Spleen (tissue), 7 donors: ENCODE data around the gene GOLGA6B.

Experiments used
- POLR2A ChIP-seq, 3 donors: fragments of 450-650 bp; IDR thresholded peaks; one replicate each; pipeline ENCODE4 v1.5.1; 2017; ENCODE audit warnings: antibody characterized with exemption in 3 of 3, mild to moderate bottlenecking in 1 of 3
- POLR2AphosphoS5 ChIP-seq, 3 donors: sonication (generic); formaldehyde crosslinking; IDR thresholded peaks; one replicate each; pipeline ENCODE4 v1.5.1; 2017; ENCODE audit warnings: antibody characterized with exemption in 3 of 3
- TF ChIP-seq, protein P1 (sequence below), 11 experiments: fragments of 200-600 bp in 7 of 11; fragments of 450-650 bp in 4 of 11; sonication (generic) in 4 of 11; IDR thresholded peaks in 8 of 11; conservative IDR thresholded peaks in 3 of 11; 1 replicate in 7 of 11; 2 replicates in 4 of 11; pipeline versions ENCODE4 v1.4.0 to v1.8.0; 2016 to 2021; ENCODE audit warnings: antibody characterized with exemption in 11 of 11, inconsistent platforms in 4 of 11, mild to moderate bottlenecking in 1 of 11
- donor health status: DM: no; HTN: no; CAD: no; lungs with moderate emphysema.
- donor health status: DM: no; HTN: no; CAD: no.
- donor health status: DM: no; HTN: no; CAD: no.

DNA sequence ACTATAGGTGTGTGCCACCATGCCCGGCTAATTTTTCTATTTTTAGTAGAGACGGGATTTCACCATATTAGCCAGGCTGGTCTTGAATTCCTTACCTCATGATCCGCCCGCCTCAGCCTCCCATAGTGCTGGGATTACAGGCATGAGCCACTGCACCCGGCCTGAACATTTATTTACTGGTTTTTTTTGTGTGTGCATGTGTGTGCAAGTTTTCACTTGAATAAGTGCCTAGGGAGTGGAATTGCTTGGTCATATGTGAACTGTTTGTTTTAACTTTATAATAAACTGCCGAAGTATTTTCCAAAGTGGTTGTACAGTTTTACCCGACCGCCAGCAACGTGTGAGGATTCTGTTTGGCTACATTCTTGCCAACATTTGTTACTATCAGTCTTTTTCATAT is 45.6 kb downstream of the GOLGA6B start:
- TF ChIP-seq, protein P1, sequence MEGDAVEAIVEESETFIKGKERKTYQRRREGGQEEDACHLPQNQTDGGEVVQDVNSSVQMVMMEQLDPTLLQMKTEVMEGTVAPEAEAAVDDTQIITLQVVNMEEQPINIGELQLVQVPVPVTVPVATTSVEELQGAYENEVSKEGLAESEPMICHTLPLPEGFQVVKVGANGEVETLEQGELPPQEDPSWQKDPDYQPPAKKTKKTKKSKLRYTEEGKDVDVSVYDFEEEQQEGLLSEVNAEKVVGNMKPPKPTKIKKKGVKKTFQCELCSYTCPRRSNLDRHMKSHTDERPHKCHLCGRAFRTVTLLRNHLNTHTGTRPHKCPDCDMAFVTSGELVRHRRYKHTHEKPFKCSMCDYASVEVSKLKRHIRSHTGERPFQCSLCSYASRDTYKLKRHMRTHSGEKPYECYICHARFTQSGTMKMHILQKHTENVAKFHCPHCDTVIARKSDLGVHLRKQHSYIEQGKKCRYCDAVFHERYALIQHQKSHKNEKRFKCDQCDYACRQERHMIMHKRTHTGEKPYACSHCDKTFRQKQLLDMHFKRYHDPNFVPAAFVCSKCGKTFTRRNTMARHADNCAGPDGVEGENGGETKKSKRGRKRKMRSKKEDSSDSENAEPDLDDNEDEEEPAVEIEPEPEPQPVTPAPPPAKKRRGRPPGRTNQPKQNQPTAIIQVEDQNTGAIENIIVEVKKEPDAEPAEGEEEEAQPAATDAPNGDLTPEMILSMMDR (IDR thresholded peaks at IDR 0.05 in 8 of 11, conservative IDR thresholded peaks at IDR 0.05 in 3 of 11): no peak
- no peak for TF ChIP-seq POLR2AphosphoS5 (IDR thresholded peaks at IDR 0.05)
- TF ChIP-seq POLR2A (IDR thresholded peaks at IDR 0.05): no peak
